Hair follicular keratinocyte (primary cell): ENCODE data around the gene DSG2. TPM values are rescaled to one million over a fixed set of nuclear protein-coding genes. Genes with fewer than 3 reads are reported as not detected.

Experiments used
- total RNA-seq: library from RNA; depleted of rRNA; stranded (reverse); fragments of >200 nt; gene quantifications from 2 replicates; pipeline ENCODE4 v1.2.3, GENCODE V29; 2015

The DSG2 gene
- 53.2 and 73.2 TPM in 2 replicates for total RNA-seq

DNA sequence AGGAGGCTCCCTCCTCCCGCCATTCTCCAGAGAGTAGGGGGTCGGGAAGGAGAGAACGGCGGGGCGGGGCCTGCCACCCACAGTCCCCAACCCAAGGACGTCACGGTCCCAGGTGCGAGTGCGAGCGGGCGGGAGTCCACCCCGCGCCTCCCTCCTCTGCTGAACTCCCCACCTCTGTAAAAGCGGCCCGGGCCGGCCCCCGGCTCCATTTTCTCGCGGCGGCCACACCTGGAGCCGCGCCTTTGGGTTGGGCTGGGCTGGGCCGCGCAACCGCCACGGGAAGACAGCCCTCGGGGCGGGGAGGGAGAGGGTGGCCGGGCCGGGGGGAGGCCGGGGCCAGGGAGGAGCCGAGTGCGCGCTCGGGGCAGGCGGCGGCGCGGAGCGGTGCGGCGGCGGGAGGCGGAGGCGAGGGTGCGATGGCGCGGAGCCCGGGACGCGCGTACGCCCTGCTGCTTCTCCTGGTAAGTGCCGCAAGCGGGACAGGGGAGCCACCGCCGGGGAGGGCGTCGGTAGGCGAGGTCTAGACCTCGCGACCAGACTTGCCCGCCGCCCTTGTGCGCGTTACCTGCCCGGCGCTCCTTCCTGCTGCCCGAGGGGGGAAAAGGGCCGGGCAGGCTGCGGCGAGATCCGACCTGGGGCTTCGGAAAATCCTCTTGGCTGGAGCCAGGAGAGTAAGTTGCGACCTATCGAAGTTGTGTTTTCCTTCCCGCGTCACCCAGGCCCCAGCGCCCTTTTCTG is at the start of gene DSG2:
Gene DSG2 (plus strand): TSS at position 342 of the 738 bp plus-strand sequence. CDS start 75 bp downstream, at position 417.

DNA sequence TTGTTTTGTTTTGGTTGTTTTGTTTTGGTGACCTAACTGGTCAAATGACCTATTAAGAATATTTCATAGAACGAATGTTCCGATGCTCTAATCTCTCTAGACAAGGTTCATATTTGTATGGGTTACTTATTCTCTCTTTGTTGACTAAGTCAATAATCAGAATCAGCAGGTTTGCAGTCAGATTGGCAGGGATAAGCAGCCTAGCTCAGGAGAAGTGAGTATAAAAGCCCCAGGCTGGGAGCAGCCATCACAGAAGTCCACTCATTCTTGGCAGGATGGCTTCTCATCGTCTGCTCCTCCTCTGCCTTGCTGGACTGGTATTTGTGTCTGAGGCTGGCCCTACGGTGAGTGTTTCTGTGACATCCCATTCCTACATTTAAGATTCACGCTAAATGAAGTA is 93.7 kb downstream of the DSG2 start, which contains the start of gene TTR:
Gene TTR (plus strand): TSS at position 250 of the 400 bp plus-strand sequence. CDS start 26 bp downstream, at position 276.

Other genes with a start within 250 kb of the DSG2 start
- gene DSG1, start 180.0 kb upstream of the DSG2 start, total RNA-seq, result 0.38 and 0.55 TPM in 2 replicates
- gene DSG4, start 121.4 kb upstream of the DSG2 start, total RNA-seq, result under 0.01 TPM in 1 of 2 replicates, not detected in the other
- 72.8 and 139 TPM in 2 replicates for gene DSG3, start 50.4 kb upstream of the DSG2 start, total RNA-seq
- not detected in 2 replicates for gene TTR, start 93.7 kb downstream of the DSG2 start, total RNA-seq
- gene B4GALT6, start 186.4 kb downstream of the DSG2 start, total RNA-seq, result 5.2 and 7.7 TPM in 2 replicates